Stimulated activated naive B cell treated with anti-CD40 and anti-IgM and Interleukin-4, amounts not matched to agents 10 μg/mL and 1 μg/mL and 100 μg/mL, for 72 hours (primary cell): ENCODE measurements around the gene ATP10A.
"Not testable (repeated sequence)": the region's sequence is repeated elsewhere in the genome, so short reads cannot be mapped to it uniquely, and the experiment has no call there.

Source experiments
- ATAC-seq, 2 donors: fragments of 150-1000 bp; cut with Tn5 transposase; replicated peaks; 2 replicates each; pipeline ENCODE4 v1.10.0; 2021; ENCODE audit warnings: moderate library complexity in 1 of 2
- DNase-seq: peaks from one replicate; pipeline ENCODE4 v3.0.0; 2021
- H3K27ac Mint-ChIP-seq: one replicate; pipeline ENCODE4 v1.8.0; 2022; ENCODE audit warnings: mild to moderate bottlenecking, mixed read lengths
- H3K27me3 Mint-ChIP-seq, 2 donors: one replicate each; pipeline ENCODE4 v1.8.0; 2022; ENCODE audit warnings: mixed read lengths in 2 of 2
- H3K36me3 Mint-ChIP-seq, 2 donors: one replicate each; pipeline ENCODE4 v1.8.0; 2022; ENCODE audit warnings: mixed read lengths in 2 of 2, mild to moderate bottlenecking in 1 of 2
- H3K4me1 Mint-ChIP-seq, 2 donors: one replicate each; pipeline ENCODE4 v1.8.0; 2022; ENCODE audit warnings: mixed read lengths in 2 of 2, mild to moderate bottlenecking in 1 of 2
- H3K4me3 Mint-ChIP-seq, 2 donors: one replicate each; pipeline ENCODE4 v1.8.0; 2022; ENCODE audit warnings: mild to moderate bottlenecking in 2 of 2, mixed read lengths in 2 of 2, moderate library complexity in 1 of 2
- H3K9me3 Mint-ChIP-seq, 2 donors: one replicate each; pipeline ENCODE4 v1.8.0; 2022; ENCODE audit warnings: mixed read lengths in 2 of 2, mild to moderate bottlenecking in 1 of 2

ATP10A gene

DNA sequence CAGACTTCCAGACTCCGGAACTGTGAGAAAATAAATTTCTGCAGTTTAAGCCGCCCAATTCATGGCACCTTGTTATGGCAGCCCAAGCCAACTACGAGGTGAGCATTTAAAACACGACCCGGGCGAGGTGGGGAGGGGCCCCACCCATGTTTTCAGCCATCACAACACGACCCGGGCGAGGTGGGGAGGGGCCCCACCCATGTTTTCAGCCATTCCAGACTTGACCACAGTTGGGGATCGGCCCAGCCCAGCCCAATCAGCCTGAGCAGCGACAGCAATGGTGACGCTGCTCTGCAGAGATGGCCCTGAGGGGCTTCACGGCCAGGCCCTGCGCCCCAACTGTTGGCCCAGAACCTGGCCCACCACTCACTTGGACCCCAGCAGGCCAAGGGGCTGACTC, 93.1 kb downstream of the ATP10A start:
- H3K36me3 Mint-ChIP-seq: peaks cover 8 to 14% of the 10 kb centered on the region in 2 donors
- peaks cover 5 to 13% of the 10 kb centered on the region in 2 donors for H3K4me1 Mint-ChIP-seq
- H3K27ac Mint-ChIP-seq: no peak overlapping the region
- H3K27me3 Mint-ChIP-seq: peaks cover 11 to 22% of the 10 kb centered on the region in 2 donors
- DNase-seq: no peak
- H3K9me3 Mint-ChIP-seq: peaks cover 3 to 8% of the 10 kb centered on the region in 2 donors
- ATAC-seq: no peak
- H3K4me3 Mint-ChIP-seq: no peak overlapping the region

- H3K36me3 Mint-ChIP-seq: peaks cover 8 to 15% of the 10 kb centered on the region in 2 donors
- H3K27ac Mint-ChIP-seq: no peak overlapping the region
- no peak overlapping the region for H3K4me3 Mint-ChIP-seq
- peaks cover 2 to 4% of the 10 kb centered on the region in 2 donors for H3K4me1 Mint-ChIP-seq
- DNase-seq: no peak
- peaks cover 15 to 16% of the 10 kb centered on the region in 2 donors for H3K27me3 Mint-ChIP-seq
- peaks cover 3 to 8% of the 10 kb centered on the region in 2 donors for H3K9me3 Mint-ChIP-seq
- ATAC-seq: no peak
Measured at GRCh38 chr15:25768271-25768670, 94.9 kb downstream of the ATP10A start.

DNA sequence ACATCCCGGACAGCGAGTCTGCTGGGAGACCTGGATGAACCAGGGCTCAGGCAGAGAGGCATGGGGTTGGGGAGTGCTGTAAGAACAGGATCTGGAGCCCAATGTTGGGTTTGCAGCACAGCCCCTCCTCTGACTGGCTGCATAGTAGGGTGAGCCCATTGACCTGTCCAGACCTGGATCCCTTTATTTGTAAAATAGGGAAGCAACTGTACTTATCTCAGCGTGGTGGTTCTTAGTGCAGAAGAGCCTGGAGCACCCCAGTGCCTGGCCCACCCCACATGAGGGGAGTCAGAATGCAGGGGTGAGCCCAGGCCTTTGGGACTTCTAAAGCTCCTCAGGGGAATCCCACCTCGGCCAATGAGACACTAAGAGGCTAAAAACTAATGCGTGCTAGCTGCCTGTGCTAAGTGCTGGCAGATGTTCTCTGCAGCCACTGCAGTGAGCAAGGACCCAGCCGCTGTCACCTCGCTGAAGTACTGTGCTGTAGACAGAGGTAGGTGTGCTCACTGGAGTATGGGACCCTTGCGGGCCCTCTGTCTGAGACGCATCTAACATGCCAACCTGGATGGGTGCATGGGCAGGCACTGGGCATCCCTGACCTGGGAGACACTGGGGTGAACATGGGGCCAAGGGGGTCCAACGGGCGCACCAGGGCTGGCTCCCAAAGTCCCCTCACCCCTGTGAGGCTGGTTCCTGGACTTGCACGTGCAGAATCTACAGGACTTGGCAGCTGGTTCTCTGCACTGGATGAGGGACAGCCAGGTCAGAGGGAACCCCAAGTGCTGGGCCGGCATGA, 95.6 kb downstream of the ATP10A start:
- peaks cover 9 to 15% of the 10 kb centered on the region in 2 donors for H3K36me3 Mint-ChIP-seq
- H3K27ac Mint-ChIP-seq: no peak overlapping the region
- no peaks in the 10 kb centered on the region for H3K4me1 Mint-ChIP-seq
- peaks cover 15 to 16% of the 10 kb centered on the region in 2 donors for H3K27me3 Mint-ChIP-seq
- H3K9me3 Mint-ChIP-seq: peaks cover 3 to 8% of the 10 kb centered on the region in 2 donors
- ATAC-seq (no peak), DNase-seq (no peak)
- no peak overlapping the region for H3K4me3 Mint-ChIP-seq

- no peak for ATAC-seq
- Mint-ChIP-seq H3K4me3 (no peak overlapping the region), H3K27ac (no peak overlapping the region), H3K9me3 (peaks cover 6 to 13% of the 10 kb centered on the region in 2 donors), H3K27me3 (peaks cover 15 to 16% of the 10 kb centered on the region in 2 donors), H3K36me3 (peaks cover 9 to 15% of the 10 kb centered on the region in 2 donors), H3K4me1 (peaks cover 6 to 11% of the 10 kb centered on the region in 2 donors)
- no peak for DNase-seq
Measured at GRCh38 chr15:25766417-25766816, 96.7 kb downstream of the ATP10A start.

- Mint-ChIP-seq H3K4me1 (peaks cover 8 to 13% of the 10 kb centered on the region in 2 donors), H3K27me3 (peaks cover 15 to 16% of the 10 kb centered on the region in 2 donors), H3K27ac (no peak overlapping the region), H3K4me3 (no peak overlapping the region), H3K36me3 (peaks cover 9 to 15% of the 10 kb centered on the region in 2 donors), H3K9me3 (peaks cover 8 to 15% of the 10 kb centered on the region in 2 donors)
- DNase-seq (no peak), ATAC-seq (no peak)
Measured at GRCh38 chr15:25764980-25765735, 98.0 kb downstream of the ATP10A start.

DNA sequence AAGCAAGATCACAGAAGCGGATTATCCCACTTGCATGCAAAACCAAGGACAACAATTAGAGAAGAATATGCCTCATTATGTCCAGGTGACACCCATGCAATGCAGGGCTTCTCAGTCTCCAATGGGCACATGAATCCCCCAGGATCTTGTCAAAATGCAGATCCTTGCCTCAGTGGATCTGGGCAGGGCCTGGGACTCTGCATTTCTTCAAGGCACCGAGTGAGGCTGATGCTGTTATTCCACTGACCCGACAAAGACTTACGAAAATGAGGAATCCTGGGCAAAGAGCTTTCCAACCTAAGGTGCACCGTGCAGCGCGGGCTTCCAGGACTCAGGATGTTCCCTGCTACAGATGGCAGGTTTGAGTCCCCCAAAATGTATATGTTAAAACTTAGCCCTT, 99.2 kb downstream of the ATP10A start:
- H3K4me3 Mint-ChIP-seq: no peak overlapping the region

GRCh38 chr15:25763331-25763751, 99.8 kb downstream of the ATP10A start:
- no peak overlapping the region for H3K27ac Mint-ChIP-seq
- ATAC-seq (no peak), DNase-seq (no peak)
- H3K9me3 Mint-ChIP-seq: peaks cover 8 to 19% of the 10 kb centered on the region in 2 donors
- peaks cover 19 to 22% of the 10 kb centered on the region in 2 donors for H3K27me3 Mint-ChIP-seq
- no peak overlapping the region for H3K4me3 Mint-ChIP-seq
- H3K4me1 Mint-ChIP-seq: peaks cover 8 to 13% of the 10 kb centered on the region in 2 donors
- peaks cover 9 to 15% of the 10 kb centered on the region in 2 donors for H3K36me3 Mint-ChIP-seq

More for the DNA sequence above, 99.2 kb downstream of the ATP10A start:
- ATAC-seq: no peak
- Mint-ChIP-seq H3K4me1 (peaks cover 8 to 13% of the 10 kb centered on the region in 2 donors), H3K27me3 (peaks cover 15 to 18% of the 10 kb centered on the region in 2 donors), H3K27ac (no peak overlapping the region), H3K9me3 (peaks cover 8 to 15% of the 10 kb centered on the region in 2 donors), H3K36me3 (peaks cover 9 to 15% of the 10 kb centered on the region in 2 donors)
- no peak for DNase-seq

- Mint-ChIP-seq H3K27me3 (peaks cover 19 to 22% of the 10 kb centered on the region in 2 donors), H3K9me3 (peaks cover 8 to 19% of the 10 kb centered on the region in 2 donors), H3K4me1 (peaks cover 8 to 13% of the 10 kb centered on the region in 2 donors), H3K27ac (no peak overlapping the region), H3K4me3 (no peak overlapping the region), H3K36me3 (peaks cover 9 to 15% of the 10 kb centered on the region in 2 donors)
- DNase-seq: no peak
- ATAC-seq: peak; percentile 79 to 86
Measured at GRCh38 chr15:25761971-25762662, 101.0 kb downstream of the ATP10A start.

DNA sequence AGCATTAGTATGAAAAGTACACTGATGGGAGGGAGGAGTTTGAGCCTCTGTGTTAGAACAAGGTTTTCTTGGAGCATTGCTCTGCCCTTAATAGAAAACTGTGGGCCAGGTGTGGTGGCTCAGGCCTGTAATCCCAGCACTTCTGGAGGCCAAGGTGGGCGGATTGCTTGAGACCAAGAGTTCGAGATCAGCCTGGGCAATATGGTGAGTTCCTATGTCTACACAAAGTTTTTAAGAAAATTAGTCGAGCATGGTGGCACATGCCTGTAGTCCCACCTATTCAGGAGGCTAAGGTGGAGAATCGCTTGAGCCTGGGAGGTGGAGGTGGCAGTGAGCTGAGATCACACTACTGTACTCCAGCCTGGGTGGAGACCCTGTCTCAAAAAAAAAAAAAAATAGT, 103.7 kb downstream of the ATP10A start:
- H3K27me3 Mint-ChIP-seq: peaks cover 6 to 9% of the 10 kb centered on the region in 2 donors
- H3K4me3 Mint-ChIP-seq: no peak overlapping the region
- no peak for ATAC-seq
- H3K27ac Mint-ChIP-seq: no peak overlapping the region
- peaks cover 0 to 1% of the 10 kb centered on the region in 2 donors for H3K36me3 Mint-ChIP-seq
- no peak for DNase-seq
- H3K4me1 Mint-ChIP-seq: peaks cover 8 to 13% of the 10 kb centered on the region in 2 donors
- peaks cover 5 to 11% of the 10 kb centered on the region in 2 donors for H3K9me3 Mint-ChIP-seq

DNA sequence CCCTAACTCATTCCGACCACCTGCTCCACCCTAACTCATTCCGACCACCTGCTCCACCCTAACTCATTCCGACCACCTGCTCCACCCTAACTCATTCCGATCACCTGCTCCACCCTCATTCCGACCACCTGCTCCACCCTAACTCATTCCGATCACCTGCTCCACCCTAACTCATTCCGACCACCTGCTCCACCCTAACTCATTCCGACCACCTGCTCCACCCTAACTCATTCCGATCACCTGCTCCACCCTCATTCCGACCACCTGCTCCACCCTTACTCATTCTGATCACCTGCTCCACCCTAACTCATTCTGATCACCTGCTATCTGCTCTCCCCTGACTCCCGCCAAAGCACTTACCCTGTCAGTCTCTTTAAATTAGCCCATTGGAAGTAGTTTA, 104.5 kb downstream of the ATP10A start:
- H3K4me1 Mint-ChIP-seq: peaks cover 8 to 13% of the 10 kb centered on the region in 2 donors
- not testable (repeated sequence) for H3K36me3 Mint-ChIP-seq, H3K4me3 Mint-ChIP-seq, DNase-seq, ATAC-seq, H3K27ac Mint-ChIP-seq, H3K27me3 Mint-ChIP-seq
- peaks cover 5 to 11% of the 10 kb centered on the region in 2 donors for H3K9me3 Mint-ChIP-seq

- H3K27me3 Mint-ChIP-seq: peaks cover 32 to 57% of the 10 kb centered on the region in 2 donors
- no peaks in the 10 kb centered on the region for H3K36me3 Mint-ChIP-seq
- H3K27ac Mint-ChIP-seq: no peak overlapping the region
- H3K4me3 Mint-ChIP-seq: no peak overlapping the region
- ATAC-seq (no peak), DNase-seq (no peak)
- H3K4me1 Mint-ChIP-seq: peaks cover 16 to 22% of the 10 kb centered on the region in 2 donors
- H3K9me3 Mint-ChIP-seq: no peaks in the 10 kb centered on the region
Measured at GRCh38 chr15:25743548-25744275, 119.4 kb downstream of the ATP10A start.

GRCh38 chr15:25742776-25743547, 120.2 kb downstream of the ATP10A start:
- Mint-ChIP-seq H3K9me3 (no peaks in the 10 kb centered on the region), H3K36me3 (no peaks in the 10 kb centered on the region), H3K4me1 (peaks cover 16 to 22% of the 10 kb centered on the region in 2 donors), H3K4me3 (no peak overlapping the region), H3K27me3 (peaks cover 36 to 62% of the 10 kb centered on the region in 2 donors), H3K27ac (peak overlapping the region; percentile 47)
- ATAC-seq (no peak), DNase-seq (no peak)
